GM23248 (cell line): ENCODE data around the gene CERT1. TPM values are rescaled to one million over a fixed set of nuclear protein-coding genes. Genes with fewer than 3 reads are reported as not detected.
A peak's percentile ranks its signal among the peaks of the same experiment; 100 is the strongest.

Source experiments
- DNase-seq: peaks from one replicate; pipeline ENCODE4 v3.0.0-alpha.2; 2015
- H2AFZ ChIP-seq: fragments of 200-600 bp; sonication (generic); 2 replicates; pipeline ENCODE4 v1.6.1; 2016; ENCODE audit warnings: antibody characterized with exemption
- H3F3A ChIP-seq: fragments of 200-600 bp; sonication (generic); 2 replicates; pipeline ENCODE4 v1.6.1; 2016; ENCODE audit warnings: mild to moderate bottlenecking, antibody characterized with exemption, mixed run types; ENCODE audit not compliant: insufficient read depth
- H3K27ac ChIP-seq: fragments of 200-600 bp; sonication (generic); 2 replicates; pipeline ENCODE4 v1.5.1; 2016; ENCODE audit warnings: mild to moderate bottlenecking
- H3K27me3 ChIP-seq: fragments of 200-600 bp; sonication (generic); replicated peaks from 2 replicates; pipeline ENCODE4 v1.6.1; 2016; ENCODE audit warnings: mild to moderate bottlenecking; ENCODE audit not compliant: insufficient read depth
- H3K36me3 ChIP-seq: fragments of 200-600 bp; sonication (generic); 2 replicates; pipeline ENCODE4 v1.6.1; 2016; ENCODE audit warnings: low read depth, mild to moderate bottlenecking
- H3K4me1 ChIP-seq: fragments of 200-600 bp; sonication (generic); 2 replicates; pipeline ENCODE4 v1.6.1; 2016; ENCODE audit warnings: mild to moderate bottlenecking; ENCODE audit not compliant: insufficient read depth
- H3K4me2 ChIP-seq: fragments of 200-600 bp; sonication (generic); one replicate; pipeline ENCODE4 v1.6.1; 2016; ENCODE audit warnings: mild to moderate bottlenecking; ENCODE audit not compliant: unreplicated experiment
- H3K4me3 ChIP-seq: fragments of 200-600 bp; sonication (generic); 2 replicates; pipeline ENCODE4 v1.5.1; 2016; ENCODE audit warnings: mild to moderate bottlenecking
- H3K79me2 ChIP-seq: fragments of 200-600 bp; sonication (generic); 2 replicates; pipeline ENCODE4 v1.6.1; 2016; ENCODE audit warnings: mild to moderate bottlenecking; ENCODE audit not compliant: insufficient read depth
- H3K9ac ChIP-seq: fragments of 200-600 bp; sonication (generic); 2 replicates; pipeline ENCODE4 v1.6.1; 2016; ENCODE audit warnings: mild to moderate bottlenecking
- H3K9me2 ChIP-seq: fragments of 200-600 bp; sonication (generic); 2 replicates; pipeline ENCODE4 v1.6.1; 2016; ENCODE audit warnings: mixed run types, mild to moderate bottlenecking, moderate library complexity; ENCODE audit not compliant: insufficient read depth
- H3K9me3 ChIP-seq: fragments of 200-600 bp; sonication (generic); one replicate; pipeline ENCODE4 v1.6.1; 2017; ENCODE audit warnings: low read depth
- H4K20me1 ChIP-seq: fragments of 200-600 bp; sonication (generic); 2 replicates; pipeline ENCODE4 v1.6.0; 2016; ENCODE audit not compliant: insufficient read depth
- EZH2 ChIP-seq: fragments of 200-600 bp; sonication (generic); IDR thresholded peaks from 2 replicates; pipeline ENCODE4 v1.6.1; 2018; ENCODE audit warnings: antibody characterized with exemption, mild to moderate bottlenecking; ENCODE audit not compliant: insufficient read depth, poor library complexity, severe bottlenecking
- EZH2phosphoT487 ChIP-seq: fragments of 200-600 bp; sonication (generic); IDR thresholded peaks from 2 replicates; pipeline ENCODE4 v1.6.1; 2018; ENCODE audit warnings: antibody characterized with exemption, moderate library complexity, mild to moderate bottlenecking, low read depth; ENCODE audit not compliant: insufficient read depth
- WGBS, 2 experiments: methylation state at CpG; one replicate each; pipeline ENCODE4 v1.1.6; 2015 to 2017; ENCODE audit warnings: low lambda C conversion rate in 2 of 2, low coverage in 1 of 2; ENCODE audit errors: missing lambda C conversion rate in 2 of 2; 5-methylcytosine and 5-hydroxymethylcytosine counted together
- in situ Hi-C: fragments of 300-500 bp; cut with MboI; formaldehyde crosslinking; loops from 2 replicates; pipeline ENCODE4 v1.15.0; 2020
- polyA plus RNA-seq: library from polyadenylated mRNA; unstranded; fragments of >200 nt; fragmentation: Nextera tagmentation; extraction: Ambion mirVana; gene quantifications from 2 replicates; pipeline ENCODE4 v1.2.1, GENCODE V29; 2016
- total RNA-seq: library from RNA; depleted of rRNA; stranded (reverse); fragments of >200 nt; shearing (Covaris generic); gene quantifications from 2 replicates; pipeline ENCODE4 v1.2.3, GENCODE V29; 2014

Gene CERT1
- total and polyA plus RNA-seq, 2 experiments from 2014 or later, result 15.2 to 17.3 TPM

DNA sequence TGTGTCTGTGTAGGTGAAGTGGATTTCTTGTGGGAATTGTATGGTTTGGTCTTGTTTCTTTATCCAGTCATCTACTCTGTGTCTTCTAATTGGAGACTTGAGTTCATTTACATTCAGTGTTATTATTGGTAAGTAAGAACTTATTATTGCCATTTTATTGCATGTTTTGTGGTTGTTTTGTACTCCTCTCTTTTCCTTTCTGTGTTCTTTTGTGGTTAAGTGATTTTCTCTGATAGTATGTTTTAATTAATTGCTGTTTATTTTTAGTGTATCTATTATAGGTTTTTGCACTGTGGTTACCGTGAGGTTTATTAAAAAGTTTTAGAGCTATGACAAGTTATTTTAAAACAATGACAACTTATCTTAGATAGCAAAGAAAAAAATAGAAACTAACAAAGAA lies 8.3 kb upstream of the CERT1 start:
- H3K27me3 ChIP-seq, result no peaks in the 10 kb centered on the region
- in situ Hi-C loops, result no loop called here
- no peak overlapping the region for H3K27ac ChIP-seq
- no peak overlapping the region for H3K4me3 ChIP-seq
- TF ChIP-seq EZH2phosphoT487 (no peak), EZH2 (no peak)
- H3K4me2 ChIP-seq, result no peak overlapping the region
- H3K9me2 ChIP-seq, result no peaks in the 10 kb centered on the region
- H3K79me2 ChIP-seq, result peaks cover 100% of the 10 kb centered on the region
- H3K9ac ChIP-seq, result no peak overlapping the region
- 100% methylated on average over 1 of the region's 1 CpG for WGBS, 2 experiments
- H4K20me1 ChIP-seq, result 0 out of 2 replicates have a peak, but pooled peaks cover 7% of the 10 kb centered on the region
- no peak overlapping the region for H2AFZ ChIP-seq
- H3F3A ChIP-seq, result no peaks in the 10 kb centered on the region
- no peak for DNase-seq
- H3K4me1 ChIP-seq, result peaks cover 15% of the 10 kb centered on the region
- H3K9me3 ChIP-seq, result no peaks in the 10 kb centered on the region
- peaks cover 14% of the 10 kb centered on the region; the same call in 1 of the 2 replicates for H3K36me3 ChIP-seq

DNA sequence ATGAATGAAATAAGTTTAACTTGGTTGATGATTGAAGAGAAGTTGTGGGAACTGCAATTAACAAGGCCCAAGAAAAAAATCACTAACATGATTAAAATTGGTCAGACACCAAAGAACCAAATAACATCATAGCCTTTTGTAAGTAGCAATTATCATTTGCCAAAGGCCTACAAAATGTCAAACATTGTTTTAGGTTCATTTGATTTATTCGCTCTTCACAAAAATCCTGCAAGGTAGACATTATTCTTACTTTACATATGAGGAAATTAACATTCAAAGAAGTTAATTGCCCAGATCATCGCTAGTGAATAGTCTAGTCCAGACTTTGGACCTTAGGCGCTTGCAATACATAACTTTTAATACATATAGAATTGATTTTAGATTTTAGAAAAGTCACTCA lies 2.9 kb upstream of the CERT1 start:
- in situ Hi-C loops, result no loop called here
- no peaks in the 10 kb centered on the region for H3K36me3 ChIP-seq
- peaks cover 7% of the 10 kb centered on the region; the same call in 1 of the 2 replicates for H3F3A ChIP-seq
- peaks cover 7% of the 10 kb centered on the region; the same call in 1 of the 2 replicates for H4K20me1 ChIP-seq
- WGBS, 2 experiments, result 96 to 100% methylated on average over 3 of the region's 3 CpGs
- H3K27ac ChIP-seq, result no peak overlapping the region
- peak overlapping the region; percentile 95 for H3K4me2 ChIP-seq
- peaks cover 25% of the 10 kb centered on the region for H3K4me1 ChIP-seq
- H3K27me3 ChIP-seq, result no peaks in the 10 kb centered on the region
- no peaks in the 10 kb centered on the region for H3K9me3 ChIP-seq
- H3K4me3 ChIP-seq, result 0 out of 2 replicates have a peak overlapping the region, but pooled peaks have one; percentile 96
- no peak overlapping the region for H2AFZ ChIP-seq
- H3K9me2 ChIP-seq, result no peaks in the 10 kb centered on the region
- no peak for TF ChIP-seq EZH2phosphoT487
- no peak for TF ChIP-seq EZH2
- peaks cover 96% of the 10 kb centered on the region for H3K79me2 ChIP-seq
- H3K9ac ChIP-seq, result no peak overlapping the region
- DNase-seq, result no peak

GRCh38 chr5:75513841-75514240 lies 2.4 kb upstream of the CERT1 start:
- Histone ChIP-seq H3K4me2 (peak overlapping the region; percentile 95), H3K9ac (no peak overlapping the region), H3K9me3 (no peaks in the 10 kb centered on the region), H2AFZ (no peak overlapping the region), H3K79me2 (peaks cover 96% of the 10 kb centered on the region), H3K4me1 (peaks cover 29% of the 10 kb centered on the region), H4K20me1 (peaks cover 6% of the 10 kb centered on the region; the same call in 1 of the 2 replicates), H3K27me3 (no peaks in the 10 kb centered on the region), H3K36me3 (no peaks in the 10 kb centered on the region), H3F3A (peaks cover 7% of the 10 kb centered on the region; the same call in 1 of the 2 replicates), H3K9me2 (no peaks in the 10 kb centered on the region), H3K27ac (no peak overlapping the region), H3K4me3 (peak overlapping the region; percentile 96)
- TF ChIP-seq EZH2 (no peak), EZH2phosphoT487 (no peak)
- DNase-seq, result no peak
- in situ Hi-C loops, result no loop called here
- 86% methylated on average over 1 of the region's 1 CpG for WGBS, 2 experiments

GRCh38 chr5:75512383-75513074 lies 1.1 kb upstream of the CERT1 start:
- Histone ChIP-seq H3K9me2 (no peaks in the 10 kb centered on the region), H3K4me2 (peak overlapping the region; percentile 95), H3F3A (peaks cover 7% of the 10 kb centered on the region; the same call in 1 of the 2 replicates), H3K79me2 (peaks cover 96% of the 10 kb centered on the region), H3K27me3 (no peaks in the 10 kb centered on the region), H4K20me1 (no peaks in the 10 kb centered on the region; the same call in 1 of the 2 replicates), H3K4me3 (peak overlapping the region; percentile 96), H3K9ac (peak overlapping the region; percentile 90), H3K9me3 (no peaks in the 10 kb centered on the region), H3K36me3 (no peaks in the 10 kb centered on the region), H3K27ac (peak overlapping the region; percentile 82), H2AFZ (peak overlapping the region; percentile 97), H3K4me1 (peaks cover 32% of the 10 kb centered on the region)
- WGBS, 2 experiments, result 62 to 63% methylated on average over 16 of the region's 16 CpGs
- in situ Hi-C loops, result no loop called here
- TF ChIP-seq EZH2phosphoT487 (no peak), EZH2 (no peak)
- peak; percentile 48 for DNase-seq
